GM12878 (cell line): ENCODE data around the gene HACD4. TPM values are rescaled to one million over a fixed set of nuclear protein-coding genes. Genes with fewer than 3 reads are reported as not detected.
A peak's percentile ranks its signal among the peaks of the same experiment; 100 is the strongest.

Experiments
- BCLAF1 ChIP-seq: fragments of 450-650 bp; IDR thresholded peaks from 2 replicates; pipeline ENCODE4 v1.6.1; 2017; ENCODE audit warnings: antibody characterized with exemption, mild to moderate bottlenecking, moderate library complexity
- BHLHE40 ChIP-seq, 2 experiments: fragments of 450-650 bp in 1 of 2; IDR thresholded peaks; 2 replicates each; pipeline ENCODE4 v1.6.1; 2011 to 2017; ENCODE audit warnings: low read depth in 2 of 2, borderline replicate concordance in 1 of 2, improper control_type of control experiment in 1 of 2, low read length in 1 of 2, mild to moderate bottlenecking in 1 of 2
- BMI1 ChIP-seq: fragments of 450-650 bp; IDR thresholded peaks from 2 replicates; pipeline ENCODE4 v1.6.1; 2016; ENCODE audit warnings: mild to moderate bottlenecking, moderate library complexity, borderline replicate concordance
- CBFB ChIP-seq: IDR thresholded peaks from 2 replicates; pipeline ENCODE4 v1.6.1; 2016; ENCODE audit warnings: antibody characterized with exemption, low read depth
- HCFC1 ChIP-seq: fragments of 150-350 bp; IDR thresholded peaks from 2 replicates; pipeline ENCODE4 v1.6.1; 2014; ENCODE audit warnings: low read length
- NFYA ChIP-seq: IDR thresholded peaks from 2 replicates; pipeline ENCODE4 v1.6.1; 2011; ENCODE audit warnings: low read depth, mild to moderate bottlenecking, low read length, improper control_type of control experiment, borderline replicate concordance
- NR2F1 ChIP-seq: fragments of 450-650 bp; conservative IDR thresholded peaks from 2 replicates; pipeline ENCODE4 v1.6.1; 2017; ENCODE audit warnings: mild to moderate bottlenecking
- PKNOX1 ChIP-seq: fragments of 450-650 bp; IDR thresholded peaks from 2 replicates; pipeline ENCODE4 v1.6.1; 2016; ENCODE audit warnings: mild to moderate bottlenecking
- STAT1 ChIP-seq: fragments of 450-650 bp; conservative IDR thresholded peaks from 2 replicates; pipeline ENCODE4 v1.6.1; 2014; ENCODE audit warnings: antibody characterized with exemption, mild to moderate bottlenecking
- TAF1 ChIP-seq: IDR thresholded peaks from 2 replicates; pipeline ENCODE4 v1.6.1; 2011; ENCODE audit warnings: mild to moderate bottlenecking, low read depth, low read length, borderline replicate concordance
- ZBTB40 ChIP-seq: fragments of 450-650 bp; IDR thresholded peaks from 2 replicates; pipeline ENCODE4 v1.6.1; 2016; ENCODE audit warnings: mild to moderate bottlenecking, moderate library complexity, borderline replicate concordance
- ZNF24 ChIP-seq: fragments of 450-650 bp; IDR thresholded peaks from 2 replicates; pipeline ENCODE4 v1.6.1; 2017; ENCODE audit warnings: antibody characterized with exemption, mild to moderate bottlenecking
- polyA plus RNA-seq, 11 experiments: library from polyadenylated mRNA; depleted of rRNA in 4 of 11; unstranded in 6 of 11; stranded (reverse) in 5 of 11; fragments of >200 nt; fragmentation: Nextera tagmentation in 4 of 11; fragmentation: Illumina TruSeq in 1 of 11; extraction: Ambion mirVana in 4 of 11; extraction: Trizol in 1 of 11; gene quantifications; 1 replicate in 1 of 11; 2 replicates in 10 of 11; pipeline versions ENCODE4 v1.2.1 to v1.2.3, GENCODE V29; 2011 to 2016; ENCODE audit warnings: inconsistent platforms in 2 of 11, missing spikeins in 2 of 11, low read depth in 1 of 11
- total RNA-seq, 4 experiments: library from RNA; depleted of rRNA in 3 of 4; stranded (reverse); fragments of >200 nt in 3 of 4; fragmentation: Illumina TruSeq in 1 of 4; extraction: Trizol in 1 of 4; gene quantifications; 2 replicates each; pipeline versions ENCODE4 v1.2.1 to v1.2.3, GENCODE V29; 2013 to 2021

Gene HACD4
- total and polyA plus RNA-seq, 10 of the 15 experiments (the other 5 are each of a cell fraction or from before 2014, with no cell fraction given) = 3.2 to 7.6 (median 5.7) TPM

GRCh38 chr9:21031091-21031807 lies at the start of gene HACD4 (continued):
- TF ChIP-seq BCLAF1 (no peak), NFYA (no peak), ZBTB40 (no peak), ZNF24 (0 out of 2 replicates have a peak, but pooled peaks have one; percentile 15), PKNOX1 (no peak), STAT1 (no peak), TAF1 (peak; percentile 46; the same call in 1 of the 2 replicates), HCFC1 (peak; percentile 8; the same call in 1 of the 2 replicates), CBFB (no peak), BHLHE40 (IDR thresholded peaks at IDR 0.05; ENCODE audit: borderline replicate concordance in 1 of 2, low read depth in 2 of 2, low read length in 1 of 2) (peak in 1 of 2 experiments; percentile 23; a peak in 1 of 4 replicates), BMI1 (no peak), NR2F1 (0 out of 2 replicates have a peak, but pooled peaks have one; percentile 25)
